Measurements from ENCODE around the gene PSMG4.
A peak's percentile ranks its signal among the peaks of the same experiment; 100 is the strongest.

PSMG4 gene

DNA sequence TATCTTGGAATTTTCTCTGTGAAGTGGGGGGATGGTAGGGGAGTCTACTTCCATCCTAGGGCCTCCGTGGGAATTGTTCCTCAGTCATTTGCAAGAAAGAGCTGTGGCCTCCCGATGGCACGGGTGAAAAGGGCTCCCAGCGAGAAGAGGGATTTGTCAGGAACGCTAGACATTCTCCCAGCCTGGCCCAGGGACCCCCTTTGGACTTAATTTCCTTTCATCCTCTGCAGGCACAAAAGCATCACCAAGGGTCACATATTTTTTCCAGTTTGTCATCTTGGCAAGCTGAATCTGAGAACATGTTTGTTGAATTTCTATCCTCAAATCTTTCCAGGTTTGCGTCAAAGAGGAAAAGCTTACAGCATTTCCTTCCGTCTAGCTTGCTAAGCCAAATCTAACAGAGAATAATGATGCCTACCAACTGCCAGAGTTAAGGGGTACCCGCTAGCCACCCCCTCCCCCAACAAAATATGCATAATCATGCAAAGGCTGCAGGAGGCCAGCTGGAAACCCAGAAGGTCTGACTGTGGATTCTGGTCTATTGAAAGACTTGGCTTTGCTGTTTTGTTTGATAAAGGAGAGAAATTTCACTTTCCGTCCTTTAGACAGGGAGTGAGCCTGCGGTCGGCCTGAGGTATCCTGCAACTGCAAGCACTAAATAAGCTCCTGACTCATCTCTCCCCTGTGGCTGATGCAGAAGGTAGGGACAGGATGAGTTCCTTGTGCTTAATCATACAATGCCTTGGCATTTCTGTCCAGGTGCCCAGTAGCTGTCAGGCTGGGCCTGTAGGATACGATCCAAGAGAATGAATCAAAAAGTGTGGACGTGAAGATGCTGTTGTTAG is 23.1 kb downstream of the PSMG4 start:
- H3K4me1 ChIP-seq: peaks cover 0 to 10% (median 3%) of the 10 kb centered on the region in 10 experiments; a peak in 6 of 20 replicates
- H3K4me3 ChIP-seq: no peak overlapping the region
- H3K9ac ChIP-seq: no peak overlapping the region
- no peak overlapping the region for H3K27ac ChIP-seq
- H3K27me3 ChIP-seq: no peaks in the 10 kb centered on the region
- H3K36me3 ChIP-seq: peaks cover 13 to 53% (median 31%) of the 10 kb centered on the region in 11 experiments; a peak in 19 of 22 replicates
- H3K9me3 ChIP-seq (replicated peaks in 1 of 11): no peaks in the 10 kb centered on the region
- peaks cover 0 to 85% (median 43%) of the 10 kb centered on the region in 11 experiments; a peak in 19 of 22 replicates for H4K20me1 ChIP-seq
- no peak for TF ChIP-seq Cebpa-rat (IDR thresholded peaks at IDR 0.05)
- no peak overlapping the region for H3K4me2 ChIP-seq

DNA sequence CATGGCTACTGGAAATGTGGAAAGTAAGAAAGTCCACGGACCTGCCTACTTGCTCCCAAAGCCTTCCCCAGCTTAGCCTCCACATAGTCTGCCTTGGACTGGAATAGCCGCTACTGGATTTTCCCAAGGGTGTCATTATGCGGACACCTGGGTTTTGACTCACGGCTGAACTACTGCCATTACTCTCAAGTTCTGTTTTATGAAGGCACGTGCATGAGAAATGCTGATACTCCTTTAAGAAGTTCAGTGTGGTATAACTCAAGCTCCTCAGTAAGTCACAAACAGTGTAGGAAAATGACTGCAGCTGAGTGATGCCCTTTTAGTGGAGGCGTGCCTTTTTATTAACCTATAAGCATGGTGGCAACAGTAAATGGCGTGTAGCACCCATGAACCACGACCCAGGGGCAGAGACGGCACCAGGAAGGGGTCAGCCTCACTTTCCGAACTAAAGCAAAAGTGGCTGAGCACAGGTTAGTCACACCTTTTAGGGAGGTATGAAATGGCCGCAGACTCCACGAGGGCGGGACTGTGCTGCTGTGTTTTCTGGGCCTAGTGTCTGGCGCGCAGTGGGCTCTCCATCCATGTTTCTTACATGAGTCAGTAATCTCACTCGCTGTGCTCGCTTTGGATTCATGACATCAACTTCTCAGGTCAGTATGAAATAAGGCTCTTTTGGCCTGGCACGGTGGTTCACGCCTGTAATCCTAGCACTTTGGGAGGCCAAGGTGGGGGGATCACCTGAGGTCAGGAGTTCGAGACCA is 23.9 kb downstream of the PSMG4 start:
- no peak overlapping the region for H3K4me2 ChIP-seq

DNA sequence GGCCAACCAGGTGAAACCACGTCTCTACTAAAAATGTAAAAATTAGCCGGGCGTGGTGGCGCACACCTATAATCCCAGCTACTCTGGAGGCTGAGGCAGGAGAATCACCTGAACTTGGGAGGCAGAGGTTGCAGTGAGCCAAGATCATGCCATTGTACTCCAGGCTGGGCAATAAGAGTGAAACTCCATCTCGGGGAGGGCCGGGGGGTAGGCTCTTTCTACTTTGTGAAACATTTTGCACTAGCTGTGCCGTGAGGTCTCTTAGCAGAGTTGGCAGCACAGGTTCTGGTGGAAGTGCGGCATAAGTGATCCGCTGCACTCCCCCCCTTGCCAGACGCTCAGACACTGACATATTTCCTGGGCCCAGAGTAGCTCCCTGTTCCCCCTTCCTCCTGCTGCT is 24.5 kb downstream of the PSMG4 start:
- no peak overlapping the region for H3K27ac ChIP-seq
- no peaks in the 10 kb centered on the region for H3K27me3 ChIP-seq
- peaks cover 0 to 72% (median 32%) of the 10 kb centered on the region in 11 experiments; a peak in 18 of 22 replicates for H4K20me1 ChIP-seq
- TF ChIP-seq Cebpa-rat (IDR thresholded peaks at IDR 0.05): no peak
- H3K4me2 ChIP-seq: no peak overlapping the region
- H3K4me1 ChIP-seq: peaks cover 4 to 15% (median 10%) of the 10 kb centered on the region in 10 experiments; a peak in 18 of 20 replicates
- H3K36me3 ChIP-seq: peaks cover 13 to 55% (median 31%) of the 10 kb centered on the region in 11 experiments; a peak in 19 of 22 replicates
- H3K9me3 ChIP-seq (replicated peaks in 1 of 11): no peaks in the 10 kb centered on the region
- no peak overlapping the region for H3K4me3 ChIP-seq
- no peak overlapping the region for H3K9ac ChIP-seq

More for the DNA sequence above, 23.9 kb downstream of the PSMG4 start:
- H3K9ac ChIP-seq: no peak overlapping the region
- H3K27ac ChIP-seq: no peak overlapping the region
- H3K4me1 ChIP-seq: peaks cover 0 to 10% (median 4%) of the 10 kb centered on the region in 10 experiments; a peak in 8 of 20 replicates
- H3K27me3 ChIP-seq: no peaks in the 10 kb centered on the region
- no peak for TF ChIP-seq Cebpa-rat (IDR thresholded peaks at IDR 0.05)
- H3K4me3 ChIP-seq: no peak overlapping the region
- peaks cover 13 to 55% (median 31%) of the 10 kb centered on the region in 11 experiments; a peak in 19 of 22 replicates for H3K36me3 ChIP-seq
- no peaks in the 10 kb centered on the region for H3K9me3 ChIP-seq (replicated peaks in 1 of 11)
- peaks cover 0 to 77% (median 38%) of the 10 kb centered on the region in 11 experiments; a peak in 18 of 22 replicates for H4K20me1 ChIP-seq

DNA sequence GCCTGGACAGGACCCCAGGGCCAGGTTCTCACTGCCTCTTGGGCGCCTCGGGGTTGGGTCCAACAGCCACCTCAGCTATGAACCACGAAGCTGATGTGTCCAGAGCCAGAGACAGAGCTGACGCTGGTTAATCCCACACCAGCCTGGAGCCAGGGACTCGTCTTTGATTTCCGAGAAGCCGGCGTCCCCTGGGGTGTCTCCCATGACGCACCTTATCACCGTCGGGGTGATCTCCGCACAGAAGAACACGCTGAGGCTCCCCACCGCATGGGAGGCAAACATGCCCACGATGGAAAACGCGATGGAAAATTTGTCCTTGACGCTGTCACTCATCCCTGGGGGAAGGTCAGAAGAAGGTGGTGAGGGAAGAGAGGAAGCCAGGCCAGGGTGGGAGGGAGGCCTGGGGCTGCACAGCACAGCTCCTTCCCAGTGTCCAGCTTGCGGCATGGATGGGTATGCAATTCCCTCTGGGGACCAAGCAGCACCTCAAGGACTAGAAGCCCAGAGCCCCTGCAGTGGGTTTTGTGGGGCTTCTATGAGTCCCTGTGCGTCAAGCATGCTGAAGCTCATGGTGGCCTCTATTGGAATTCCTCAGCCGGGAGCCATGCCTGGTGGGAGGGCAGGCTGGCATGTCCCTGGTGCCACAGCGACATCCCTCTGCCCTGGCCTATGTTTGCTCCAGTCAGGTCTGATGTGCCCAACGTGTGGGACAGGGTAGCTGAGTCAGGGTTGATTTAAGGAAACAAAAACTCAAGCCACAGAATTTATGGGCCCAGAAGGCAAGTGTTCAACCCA is 25.1 kb downstream of the PSMG4 start:
- Histone ChIP-seq H3K36me3 (peaks cover 13 to 55% (median 31%) of the 10 kb centered on the region in 11 experiments; a peak in 19 of 22 replicates), H3K27me3 (no peaks in the 10 kb centered on the region), H3K4me3 (no peak overlapping the region), H3K9ac (no peak overlapping the region), H4K20me1 (peaks cover 0 to 66% (median 26%) of the 10 kb centered on the region in 11 experiments; a peak in 17 of 22 replicates), H3K9me3 (replicated peaks in 1 of 11) (no peaks in the 10 kb centered on the region), H3K4me1 (peaks cover 10 to 21% (median 15%) of the 10 kb centered on the region in 10 experiments), H3K4me2 (peak overlapping the region in 1 of 11 experiments; percentile 5; a peak in 1 of 22 replicates), H3K27ac (no peak overlapping the region)
- no peak for TF ChIP-seq Cebpa-rat (IDR thresholded peaks at IDR 0.05)

DNA sequence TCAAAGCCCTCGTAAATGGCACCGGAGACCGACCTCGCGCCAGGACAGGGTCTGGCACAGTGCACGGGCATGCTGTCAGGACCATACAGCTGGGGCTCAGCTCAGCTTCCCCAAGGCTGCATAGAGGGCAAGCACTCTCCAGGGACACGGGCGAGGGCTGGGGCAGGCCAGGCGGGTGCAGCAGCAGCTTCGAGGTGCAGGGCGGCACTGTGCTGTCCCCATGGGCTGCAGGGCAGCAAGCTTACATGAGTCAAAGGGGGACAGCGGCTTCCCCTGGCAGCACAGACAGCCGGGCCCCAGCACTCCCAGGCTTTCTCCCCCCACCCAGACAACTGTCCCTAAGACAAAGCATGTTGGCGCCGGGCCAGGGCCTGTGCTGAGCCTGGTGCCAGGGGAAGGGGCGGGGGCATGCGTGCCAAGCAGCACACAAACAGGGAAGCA is 25.7 kb downstream of the PSMG4 start:
- no peaks in the 10 kb centered on the region for H3K27me3 ChIP-seq
- H3K4me3 ChIP-seq: no peak overlapping the region
- peaks cover 13 to 55% (median 31%) of the 10 kb centered on the region in 11 experiments; a peak in 19 of 22 replicates for H3K36me3 ChIP-seq
- peaks cover 16 to 27% (median 22%) of the 10 kb centered on the region in 10 experiments for H3K4me1 ChIP-seq
- no peak overlapping the region for H3K9ac ChIP-seq
- peaks cover 0 to 59% (median 21%) of the 10 kb centered on the region in 11 experiments; a peak in 15 of 22 replicates for H4K20me1 ChIP-seq
- peak overlapping the region in 1 of 11 experiments; percentile 5; a peak in 1 of 22 replicates for H3K4me2 ChIP-seq
- H3K9me3 ChIP-seq (replicated peaks in 1 of 11): no peaks in the 10 kb centered on the region
- no peak for TF ChIP-seq Cebpa-rat (IDR thresholded peaks at IDR 0.05)
- no peak overlapping the region for H3K27ac ChIP-seq

- H4K20me1 ChIP-seq: peaks cover 0 to 55% (median 20%) of the 10 kb centered on the region in 11 experiments; a peak in 15 of 22 replicates
- H3K9ac ChIP-seq: no peak overlapping the region
- no peak overlapping the region for H3K4me3 ChIP-seq
- TF ChIP-seq Cebpa-rat (IDR thresholded peaks at IDR 0.05): no peak
- H3K4me2 ChIP-seq: no peak overlapping the region
- H3K4me1 ChIP-seq: peaks cover 18 to 34% (median 27%) of the 10 kb centered on the region in 10 experiments
- peaks cover 10 to 53% (median 31%) of the 10 kb centered on the region in 11 experiments; a peak in 19 of 22 replicates for H3K36me3 ChIP-seq
- H3K9me3 ChIP-seq (replicated peaks in 1 of 11): no peaks in the 10 kb centered on the region
- H3K27ac ChIP-seq: no peak overlapping the region
- no peaks in the 10 kb centered on the region for H3K27me3 ChIP-seq
These were observed 26.4 kb downstream of the PSMG4 start for GRCh38 chr6:3285049-3285639.

GRCh38 chr6:3285732-3286131 is 27.0 kb downstream of the PSMG4 start:
- no peaks in the 10 kb centered on the region for H3K27me3 ChIP-seq
- H3K36me3 ChIP-seq: peaks cover 10 to 51% (median 30%) of the 10 kb centered on the region in 11 experiments; a peak in 19 of 22 replicates
- no peak for TF ChIP-seq Cebpa-rat (IDR thresholded peaks at IDR 0.05)
- peaks cover 18 to 36% (median 30%) of the 10 kb centered on the region in 10 experiments for H3K4me1 ChIP-seq
- no peak overlapping the region for H3K9ac ChIP-seq
- no peak overlapping the region for H3K4me2 ChIP-seq
- no peak overlapping the region for H3K4me3 ChIP-seq
- H3K27ac ChIP-seq: no peak overlapping the region
- no peaks in the 10 kb centered on the region for H3K9me3 ChIP-seq (replicated peaks in 1 of 11)
- H4K20me1 ChIP-seq: peaks cover 0 to 52% (median 18%) of the 10 kb centered on the region in 11 experiments; a peak in 15 of 22 replicates

Measured in BLaER1 treated with 17β-estradiol and CSF1 and Interleukin-3, amounts not matched to agents 10 nM and 100 nM (cell line).